Psoas muscle (tissue), 8 donors: Measurements from ENCODE around the gene PPM1F. TPM values are rescaled to one million over a fixed set of nuclear protein-coding genes. Genes with fewer than 3 reads are reported as not detected.

Experiments
- ATAC-seq, 4 donors: fragments of 200-7000 bp; cut with Tn5 transposase; one replicate each; pipeline ENCODE4 v1.9.1; 2020; ENCODE audit warnings: moderate library complexity in 3 of 4, mild to moderate bottlenecking in 2 of 4
- DNase-seq, 2 donors: peaks; one replicate each; pipeline ENCODE4 v3.0.0-alpha.2; 2020
- H3K27ac ChIP-seq: fragments of 200-600 bp; one replicate; pipeline ENCODE4 v1.8.0; 2022
- H3K27me3 ChIP-seq, 3 donors: fragments of 200-600 bp in 1 of 3; one replicate each; pipeline versions ENCODE4 v1.6.1 to v1.8.0; 2013 to 2022; ENCODE audit warnings: low read length in 2 of 3, mild to moderate bottlenecking in 2 of 3, moderate library complexity in 1 of 3; ENCODE audit not compliant: insufficient read depth in 3 of 3
- H3K36me3 ChIP-seq, 2 donors: fragments of 200-600 bp in 1 of 2; one replicate each; pipeline versions ENCODE4 v1.6.1 to v1.8.0; 2013 to 2022; ENCODE audit warnings: low read depth in 1 of 2, mild to moderate bottlenecking in 1 of 2, moderate library complexity in 1 of 2; ENCODE audit not compliant: insufficient read depth in 1 of 2
- H3K4me1 ChIP-seq: fragments of 200-600 bp; one replicate; pipeline ENCODE4 v1.8.0; 2022
- H3K4me3 ChIP-seq: fragments of 200-600 bp; one replicate; pipeline ENCODE4 v1.8.0; 2022; ENCODE audit warnings: mild to moderate bottlenecking
- H3K9me3 ChIP-seq: fragments of 200-600 bp; one replicate; pipeline ENCODE4 v1.8.0; 2022
- CTCF ChIP-seq: fragments of 200-600 bp; IDR thresholded peaks from one replicate; pipeline ENCODE4 v1.8.0; 2022; ENCODE audit warnings: antibody characterized with exemption
- WGBS, 3 donors: extraction: QIAGEN DNeasy Blood & Tissue Kit; methylation state at CpG; one replicate each; pipeline versions ENCODE4 v1.1.6 to v1.1.7; 2013; 5-methylcytosine and 5-hydroxymethylcytosine counted together
- intact Hi-C, 2 donors: fragments of 100-400 bp; cut with DNase I; formaldehyde crosslinking; loops; one replicate each; pipeline versions ENCODE4 v1.11.0 to v1.14.2; 2022
- polyA plus RNA-seq, 3 donors: library from polyadenylated mRNA; stranded (reverse); fragments of 200-250 nt; gene quantifications; one replicate each; pipeline ENCODE4 v1.2.3, GENCODE V29; 2013
- total RNA-seq, 4 donors: library from RNA; stranded (reverse); fragmentation: NEBNext Ultra II Directional in 2 of 4; extraction: Animal tissue kit (Norgen Biotek cat#: 25700) in 2 of 4; gene quantifications; one replicate each; pipeline versions ENCODE4 v1.2.1 to v1.2.4, GENCODE V29; 2021 to 2023
- donor health status: healthy with polysubstance abuse.
- donor health status: DM: no; HTN: no; CAD: no; lungs with moderate emphysema.
- donor health status: Bipolar disorder and iron deficiency.
- donor health status: healthy.
- donor health status: DM: yes; HTN: yes; CAD: no.
- donor health status: DM: no; HTN: no; CAD: no.
- donor health status: DM: no; HTN: no; CAD: no.
- donor health status: DM: yes; HTN: yes; CAD: no.

PPM1F gene
- total and polyA plus RNA-seq, 7 donors = 8.1 to 29.5 (median 13.1) TPM

- Histone ChIP-seq H3K27me3 (no peaks in the 10 kb centered on the region), H3K27ac (no peak overlapping the region), H3K9me3 (no peaks in the 10 kb centered on the region), H3K36me3 (peaks cover 0 to 57% of the 10 kb centered on the region in 2 donors), H3K4me3 (no peak overlapping the region), H3K4me1 (peaks cover 8% of the 10 kb centered on the region)
- intact Hi-C loops = no loop called here
- ATAC-seq (peak in 3 of 4 donors; percentile 25 to 47 (median 28)), DNase-seq (no peak)
- TF ChIP-seq CTCF = no peak
- 65 to 79% (median 72%) methylated on average over 22 of the region's 22 CpGs for WGBS, 3 donors
Observed at GRCh38 chr22:21958360-21959273, 6.0 kb upstream of the PPM1F start.

- Histone ChIP-seq H3K4me3 (peak overlapping the region; percentile 74), H3K27me3 (no peaks in the 10 kb centered on the region), H3K36me3 (no peaks in the 10 kb centered on the region), H3K27ac (peak overlapping the region; percentile 76), H3K4me1 (peaks cover 26% of the 10 kb centered on the region), H3K9me3 (no peaks in the 10 kb centered on the region)
- 7 to 17% (median 11%) methylated on average over 23 to 29 of the region's 29 CpGs for WGBS, 3 donors
- intact Hi-C loops = loop anchor here (2.0 to 5.0 kb wide), 4 partner anchors 13 to 240 kb away; partner anchors contain the start of gene MAPK1 (in 1 of the 2)
- ATAC-seq (peak; percentile 48 to 85 (median 67)), DNase-seq (peak; percentile 48 to 73)
- no peak for TF ChIP-seq CTCF
Observed at GRCh38 chr22:21951931-21952465, 650 bp downstream of the PPM1F start.

GRCh38 chr22:21951062-21951461 lies 1.6 kb downstream of the PPM1F start:
- no peak for TF ChIP-seq CTCF
- ATAC-seq = no peak
- H3K9me3 ChIP-seq = no peaks in the 10 kb centered on the region
- 81 to 89% (median 87%) methylated on average over 7 of the region's 7 CpGs for WGBS, 3 donors
- intact Hi-C loops = loop anchor here (5.0 kb wide), 2 partner anchors 84 to 239 kb away; partner anchors contain the start of gene MAPK1 (in 1 of the 2)
- no peaks in the 10 kb centered on the region for H3K27me3 ChIP-seq
- DNase-seq = no peak
- H3K27ac ChIP-seq = peak overlapping the region; percentile 76
- H3K4me1 ChIP-seq = peaks cover 33% of the 10 kb centered on the region
- H3K4me3 ChIP-seq = peak overlapping the region; percentile 74
- no peaks in the 10 kb centered on the region for H3K36me3 ChIP-seq

GRCh38 chr22:21949948-21950347 lies 2.7 kb downstream of the PPM1F start:
- peaks cover 44% of the 10 kb centered on the region for H3K4me1 ChIP-seq
- peak overlapping the region; percentile 50 for H3K27ac ChIP-seq
- DNase-seq = no peak
- intact Hi-C loops = loop anchor here (5.0 kb wide), 2 partner anchors 83 to 238 kb away; partner anchors contain the start of gene MAPK1 (in 1 of the 2)
- ATAC-seq = no peak
- H3K27me3 ChIP-seq = no peaks in the 10 kb centered on the region
- H3K9me3 ChIP-seq = no peaks in the 10 kb centered on the region
- H3K4me3 ChIP-seq = peak overlapping the region; percentile 36
- peaks cover 0 to 10% of the 10 kb centered on the region in 2 donors for H3K36me3 ChIP-seq
- TF ChIP-seq CTCF = no peak
- 67 to 94% (median 83%) methylated on average over 1 of the region's 1 CpG for WGBS, 3 donors
